Measurements from ENCODE around the gene SHISA8.

SHISA8 gene

DNA sequence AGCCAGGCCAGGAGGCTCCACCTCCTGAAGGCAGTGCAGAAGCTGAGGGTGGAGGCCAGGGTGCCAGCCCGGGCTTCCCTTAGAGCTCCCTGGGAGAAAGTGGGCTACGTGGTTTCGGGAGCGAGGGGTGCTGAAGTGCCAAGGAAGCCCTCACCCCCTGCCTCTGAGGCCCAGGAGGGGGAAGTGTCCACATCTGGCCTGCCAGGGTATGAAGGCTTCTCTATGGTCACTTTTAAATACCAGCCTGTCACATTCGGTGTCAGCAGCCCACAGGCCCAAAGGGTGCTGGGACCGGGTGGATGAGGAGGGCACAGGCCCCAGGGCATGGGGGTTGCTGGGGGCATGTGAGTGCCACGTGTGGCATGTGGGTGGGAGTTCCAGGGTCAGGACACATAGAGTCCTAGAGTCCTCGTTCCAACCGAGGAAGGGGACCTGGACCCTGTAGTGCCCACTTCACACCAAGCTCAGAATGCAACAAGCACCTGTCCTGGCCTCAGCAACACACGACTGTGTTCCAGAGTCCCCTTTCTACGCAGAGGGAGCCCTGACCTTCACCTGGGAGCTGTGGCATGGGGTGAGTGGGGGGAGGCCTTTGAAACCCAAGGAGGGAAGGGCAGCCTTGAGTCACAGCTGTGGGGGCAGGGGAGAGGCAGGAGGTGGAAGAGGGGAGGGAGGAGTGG lies 1.7 kb downstream of the SHISA8 start:
- no peak for DNase-seq

GRCh38 chr22:41912338-41913039 lies 2.4 kb downstream of the SHISA8 start:
- no peak for DNase-seq

- no peak for DNase-seq
Measured at GRCh38 chr22:41911001-41911611, 3.8 kb downstream of the SHISA8 start.

DNA sequence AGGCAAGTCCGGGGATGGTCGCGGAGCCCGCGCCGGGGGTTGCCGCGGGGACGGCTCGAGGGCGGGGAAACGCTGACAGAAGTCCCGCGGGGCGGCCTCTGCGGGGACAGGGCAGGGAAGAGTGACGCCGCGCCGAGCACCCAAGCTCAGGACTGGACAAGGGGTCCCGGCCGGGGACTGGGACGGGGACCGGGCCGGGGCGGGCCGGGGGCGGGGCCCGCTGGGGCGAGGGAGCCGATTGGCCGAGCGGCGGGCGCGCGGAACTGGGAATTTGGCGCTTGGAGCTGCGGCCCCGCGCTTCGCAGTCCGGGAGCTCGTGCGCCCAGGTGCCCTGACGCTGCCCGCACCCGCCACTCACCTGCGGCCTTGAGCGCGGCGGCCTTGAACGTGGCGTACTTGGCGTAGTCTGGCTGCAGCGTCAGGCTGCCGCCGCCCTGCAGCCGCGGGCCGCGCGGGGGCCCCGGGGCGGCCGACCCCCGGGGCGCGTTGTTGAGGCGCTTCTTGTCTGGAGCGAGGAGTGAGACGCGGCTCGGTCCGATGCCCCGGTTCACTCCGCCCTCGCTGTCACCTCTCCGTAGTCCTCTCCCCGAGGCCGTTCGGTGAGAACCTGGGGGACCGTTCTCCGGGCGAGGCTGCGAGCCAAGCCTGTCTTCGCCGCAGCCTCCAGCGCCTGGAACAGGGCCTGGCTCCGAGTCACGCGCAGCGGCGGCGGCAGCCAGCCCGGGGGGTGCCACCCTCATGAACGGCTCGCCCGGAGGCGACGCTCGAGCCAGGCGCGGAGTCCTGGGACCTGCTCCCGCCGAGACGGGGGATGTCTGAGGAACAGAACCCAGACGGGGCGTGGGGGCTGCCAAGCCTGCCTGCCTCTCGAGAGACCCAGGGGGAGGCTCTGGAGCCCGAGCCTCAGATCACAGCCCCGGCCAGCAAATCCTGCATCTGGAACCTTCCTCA lies 4.5 kb downstream of the SHISA8 start:
- peak; percentile 21 for DNase-seq

- DNase-seq = no peak
Measured at GRCh38 chr22:41909310-41910049, 5.4 kb downstream of the SHISA8 start.

- no peak for DNase-seq
Measured at GRCh38 chr22:41908411-41909309, 6.2 kb downstream of the SHISA8 start.

DNA sequence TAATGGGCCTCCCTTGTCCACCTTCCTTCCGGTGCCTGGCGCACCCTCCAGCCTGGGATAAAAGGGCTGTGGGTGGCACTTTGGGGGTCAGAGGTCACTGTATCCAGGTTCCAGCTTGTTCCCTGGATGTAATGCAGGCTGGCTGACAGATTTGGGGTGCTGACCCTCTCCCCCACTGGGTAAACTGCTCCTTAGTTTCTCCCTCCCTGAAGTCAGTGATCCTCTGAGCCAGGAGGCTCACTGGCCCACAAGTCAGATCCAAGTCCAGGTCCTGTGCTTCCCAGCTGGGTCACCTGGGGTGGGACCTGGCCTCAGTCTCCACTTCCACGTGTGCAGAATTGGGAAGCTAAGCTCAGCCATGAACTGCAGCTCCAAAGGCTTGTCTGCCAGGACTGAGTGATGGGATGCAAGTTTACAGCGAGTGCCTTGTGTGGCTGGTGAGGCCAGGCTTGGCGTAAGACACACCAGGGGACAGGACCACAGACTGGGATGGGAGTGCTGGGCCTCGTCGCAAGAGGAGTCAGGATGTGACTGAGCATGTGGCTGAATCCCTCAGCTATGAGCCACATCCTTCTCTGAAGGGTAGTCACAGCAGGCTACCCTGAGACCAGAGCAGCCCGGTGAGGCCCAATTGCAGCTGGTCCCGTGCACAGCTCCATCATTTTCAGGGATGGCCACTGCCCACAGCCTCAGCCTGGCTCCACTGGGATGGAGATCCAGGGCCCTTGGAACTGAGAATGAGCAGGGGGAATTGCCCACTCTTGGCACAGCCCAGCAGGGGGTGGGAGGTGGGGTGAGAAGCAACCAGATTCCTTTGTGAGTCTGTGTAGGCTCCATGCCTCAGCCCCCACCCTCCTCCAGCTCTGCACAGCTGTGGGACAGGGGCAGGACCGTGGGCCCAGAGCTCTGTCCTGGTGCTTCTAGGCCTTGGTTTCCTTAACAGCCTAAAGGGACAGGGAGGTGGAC lies 7.2 kb downstream of the SHISA8 start:
- no peak for DNase-seq

DNA sequence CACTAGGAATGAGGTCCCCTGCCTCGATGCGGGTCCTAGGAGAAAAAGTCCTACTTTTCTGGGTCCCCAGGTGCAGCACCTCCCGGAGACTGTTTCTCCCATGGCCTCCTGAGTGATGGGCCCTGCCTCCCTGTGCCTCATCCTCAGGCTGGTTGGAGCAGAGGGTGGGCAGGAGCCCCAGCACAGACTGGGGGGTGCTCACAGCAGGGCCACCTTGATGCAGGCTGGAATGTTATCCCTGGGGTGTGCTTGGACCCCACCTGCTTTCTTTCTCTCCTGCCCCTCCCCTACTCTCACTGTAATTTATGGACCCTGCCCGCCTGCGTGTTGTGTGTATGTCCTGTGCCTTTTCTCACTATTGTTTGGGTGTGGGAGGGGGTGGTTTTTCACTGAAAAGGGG lies 8.1 kb downstream of the SHISA8 start:
- no peak for DNase-seq

- DNase-seq = no peak
Measured at GRCh38 chr22:41905411-41906202, 9.3 kb downstream of the SHISA8 start.

GRCh38 chr22:41904450-41905410 lies 10.1 kb downstream of the SHISA8 start:
- no peak for DNase-seq

- DNase-seq = no peak
Measured at GRCh38 chr22:41902932-41903421, 11.9 kb downstream of the SHISA8 start.

DNA sequence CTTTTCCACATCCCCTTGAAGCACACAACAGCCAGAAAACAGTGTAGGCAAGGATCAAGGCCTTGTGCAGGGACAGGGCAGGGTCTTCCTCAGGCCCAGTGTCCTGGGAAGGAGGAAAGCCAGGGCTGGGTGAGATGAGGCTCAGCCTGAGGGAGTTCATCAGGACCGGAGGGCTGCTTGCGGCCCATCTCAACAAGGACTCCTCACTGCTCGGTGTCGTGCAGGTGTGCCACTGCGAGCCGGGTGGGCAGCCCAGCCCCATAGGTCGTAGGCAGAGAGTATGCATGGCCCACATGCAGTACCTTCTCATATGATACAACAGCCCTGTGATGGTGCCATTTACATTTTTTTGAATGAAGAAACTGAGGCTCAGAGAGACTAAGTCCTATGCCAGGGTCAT lies 12.9 kb downstream of the SHISA8 start:
- no peak for DNase-seq

- DNase-seq = no peak
Measured at GRCh38 chr22:41900652-41901312, 14.1 kb downstream of the SHISA8 start.

GRCh38 chr22:41899992-41900651 lies 14.8 kb downstream of the SHISA8 start:
- no peak for DNase-seq

DNA sequence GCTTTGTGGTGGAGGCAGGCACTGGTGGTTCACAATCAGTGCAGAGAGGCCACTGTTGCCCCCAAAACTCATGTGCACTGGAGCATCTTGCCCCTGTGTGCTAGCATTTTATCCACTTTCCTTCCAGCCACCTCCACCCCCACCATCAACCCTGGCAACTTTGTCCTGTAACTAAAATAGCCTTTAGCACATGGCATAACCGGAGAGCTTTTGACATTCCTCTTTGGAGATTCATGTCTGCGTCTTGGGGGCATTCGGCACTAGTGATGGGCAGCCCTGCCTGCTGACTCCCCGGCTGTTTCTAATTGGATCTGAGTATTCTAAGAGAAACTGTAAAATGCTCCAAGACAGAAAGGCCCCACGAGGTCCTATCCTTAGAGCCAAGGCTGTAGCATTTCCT lies 15.8 kb downstream of the SHISA8 start:
- DNase-seq = no peak

DNA sequence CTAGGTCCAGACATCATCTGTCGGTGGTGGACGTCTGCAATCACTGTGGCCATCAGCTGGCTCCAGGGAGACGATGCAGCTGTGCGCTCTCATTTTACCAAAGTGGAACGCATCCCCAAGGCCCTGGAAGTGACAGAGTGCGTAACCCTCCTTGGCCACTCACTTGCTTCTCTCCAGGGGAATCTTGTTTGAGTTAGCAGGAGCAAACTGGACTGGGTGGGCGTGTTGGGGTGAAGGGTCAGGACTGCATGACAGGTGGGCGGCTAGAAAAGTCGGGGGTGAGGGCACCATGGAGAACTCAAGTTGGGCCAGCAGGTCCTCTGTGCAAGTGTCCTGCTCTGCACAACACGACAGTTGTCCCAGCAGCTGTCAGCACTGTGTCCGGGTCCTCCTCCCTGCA lies 16.2 kb downstream of the SHISA8 start:
- DNase-seq = no peak
